A549 treated with Mapracorat at 1 μM for 4 hours (cell line): Measurements from ENCODE around the gene TLE1. TPM values are rescaled to one million over a fixed set of nuclear protein-coding genes. Genes with fewer than 3 reads are reported as not detected.

Source experiments
- total RNA-seq: library from RNA; stranded (reverse); fragments of 200-300 nt; extraction: Qiagen RNA extraction; gene quantifications from 5 replicates; pipeline ENCODE4 v1.2.3, GENCODE V29; 2022

The TLE1 gene
- total RNA-seq: 82.6 to 93.6 TPM (median 88.1 TPM) in 5 replicates

DNA sequence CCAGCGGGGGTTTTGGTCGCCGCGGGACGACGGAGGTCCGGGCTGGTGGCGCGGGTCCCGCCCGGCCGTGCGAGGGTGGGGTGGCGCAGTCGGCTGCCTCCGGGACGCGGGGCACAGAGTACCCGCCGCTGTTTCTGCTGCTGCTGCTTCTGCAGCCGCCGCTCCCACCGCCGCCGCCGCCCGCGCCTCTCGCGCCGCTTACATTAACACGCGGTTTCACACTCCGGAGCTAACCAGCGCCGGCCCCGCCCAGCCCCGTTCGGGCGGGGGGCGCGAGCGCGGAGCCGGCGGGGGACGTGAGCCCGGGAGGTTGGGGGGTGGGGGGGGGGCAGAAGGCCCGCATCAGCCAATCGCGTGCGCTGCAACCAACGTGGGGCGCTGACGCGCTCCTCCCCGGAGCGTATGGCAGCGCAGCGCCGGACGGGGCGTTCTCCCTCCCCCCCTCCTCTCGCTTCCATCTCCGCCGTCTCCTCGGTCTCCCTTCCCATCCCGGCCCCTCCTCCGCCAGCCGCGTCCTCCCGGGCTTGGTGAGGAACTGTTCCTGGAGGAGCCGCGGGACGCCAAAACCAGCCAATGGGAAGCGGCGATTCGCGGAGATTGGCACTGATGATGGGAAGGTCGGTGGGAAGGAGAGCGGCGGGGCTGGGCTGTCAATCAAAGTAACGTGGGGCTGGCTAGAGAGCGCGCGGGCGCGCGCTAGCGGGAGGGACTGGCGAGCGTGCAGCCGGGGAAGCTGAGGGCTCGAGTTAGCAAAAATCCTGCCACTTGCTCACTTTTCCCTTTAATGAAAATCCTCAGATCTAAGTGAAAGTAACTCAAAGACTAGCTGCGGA, at the start of gene TLE1:
TSS of gene TLE1 (minus strand) at position 205 of the 833 bp plus-strand sequence. CDS start 1,307 bp downstream, outside the sequence.

Other genes with a start within 250 kb of the TLE1 start
- not detected in 5 replicates for gene SPATA31D4, start 238.9 kb upstream of the TLE1 start, total RNA-seq